Kidney epithelial cell (primary cell): ENCODE results near the gene MID1IP1. TPM values are rescaled to one million over a fixed set of nuclear protein-coding genes. Genes with fewer than 3 reads are reported as not detected.

Source experiments
- DNase-seq: peaks from one replicate; pipeline ENCODE4 v3.0.0-alpha.2; 2010; ENCODE audit warnings: low read depth
- H3K27me3 ChIP-seq: 2 replicates; pipeline ENCODE4 v1.6.0; 2011; ENCODE audit warnings: low read length; ENCODE audit not compliant: control insufficient read depth, insufficient read depth
- H3K36me3 ChIP-seq: 2 replicates; pipeline ENCODE4 v1.5.1; 2011; ENCODE audit warnings: low read length; ENCODE audit not compliant: control insufficient read depth, insufficient read depth
- H3K4me3 ChIP-seq: 2 replicates; pipeline ENCODE4 v1.5.1; 2011; ENCODE audit warnings: low read depth, mild to moderate bottlenecking, control low read depth, low read length
- total RNA-seq: library from RNA; depleted of rRNA; stranded (reverse); fragments of >200 nt; gene quantifications from 2 replicates; pipeline ENCODE4 v1.2.3, GENCODE V29; 2015
- TF ChIP-seq, protein P1 (sequence below): IDR thresholded peaks from 2 replicates; pipeline ENCODE4 v1.5.1; 2011; ENCODE audit warnings: mild to moderate bottlenecking, moderate library complexity, low read length, control low read depth, inconsistent platforms; ENCODE audit not compliant: insufficient read depth, poor library complexity, severe bottlenecking

The MID1IP1 gene
- total RNA-seq, 1 donor from 2014 or later = 63.5 TPM

DNA sequence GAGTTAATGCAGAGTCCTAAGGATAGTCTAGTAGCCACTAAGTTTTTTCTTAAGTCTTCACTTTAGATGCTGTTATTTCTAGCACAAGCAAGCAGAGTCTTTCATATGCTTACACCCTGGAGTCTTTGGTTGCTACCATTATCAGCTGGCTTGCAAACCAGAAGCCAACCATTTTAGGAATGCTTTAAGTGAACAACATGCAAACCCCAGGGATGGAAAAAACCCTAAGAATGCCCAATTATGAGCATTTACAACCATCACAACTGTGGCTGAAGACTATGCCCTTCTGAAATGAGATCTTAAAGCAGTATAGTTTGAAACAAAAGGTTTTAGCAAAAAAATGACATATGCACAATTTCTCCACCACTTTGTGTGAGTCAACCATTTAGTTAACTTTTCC, 6.6 kb downstream of the MID1IP1 start:
- DNase-seq = no peak
- H3K4me3 ChIP-seq = no peak overlapping the region
- TF ChIP-seq, protein P1, sequence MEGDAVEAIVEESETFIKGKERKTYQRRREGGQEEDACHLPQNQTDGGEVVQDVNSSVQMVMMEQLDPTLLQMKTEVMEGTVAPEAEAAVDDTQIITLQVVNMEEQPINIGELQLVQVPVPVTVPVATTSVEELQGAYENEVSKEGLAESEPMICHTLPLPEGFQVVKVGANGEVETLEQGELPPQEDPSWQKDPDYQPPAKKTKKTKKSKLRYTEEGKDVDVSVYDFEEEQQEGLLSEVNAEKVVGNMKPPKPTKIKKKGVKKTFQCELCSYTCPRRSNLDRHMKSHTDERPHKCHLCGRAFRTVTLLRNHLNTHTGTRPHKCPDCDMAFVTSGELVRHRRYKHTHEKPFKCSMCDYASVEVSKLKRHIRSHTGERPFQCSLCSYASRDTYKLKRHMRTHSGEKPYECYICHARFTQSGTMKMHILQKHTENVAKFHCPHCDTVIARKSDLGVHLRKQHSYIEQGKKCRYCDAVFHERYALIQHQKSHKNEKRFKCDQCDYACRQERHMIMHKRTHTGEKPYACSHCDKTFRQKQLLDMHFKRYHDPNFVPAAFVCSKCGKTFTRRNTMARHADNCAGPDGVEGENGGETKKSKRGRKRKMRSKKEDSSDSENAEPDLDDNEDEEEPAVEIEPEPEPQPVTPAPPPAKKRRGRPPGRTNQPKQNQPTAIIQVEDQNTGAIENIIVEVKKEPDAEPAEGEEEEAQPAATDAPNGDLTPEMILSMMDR = no peak
- no peaks in the 10 kb centered on the region for H3K27me3 ChIP-seq
- H3K36me3 ChIP-seq = no peaks in the 10 kb centered on the region

DNA sequence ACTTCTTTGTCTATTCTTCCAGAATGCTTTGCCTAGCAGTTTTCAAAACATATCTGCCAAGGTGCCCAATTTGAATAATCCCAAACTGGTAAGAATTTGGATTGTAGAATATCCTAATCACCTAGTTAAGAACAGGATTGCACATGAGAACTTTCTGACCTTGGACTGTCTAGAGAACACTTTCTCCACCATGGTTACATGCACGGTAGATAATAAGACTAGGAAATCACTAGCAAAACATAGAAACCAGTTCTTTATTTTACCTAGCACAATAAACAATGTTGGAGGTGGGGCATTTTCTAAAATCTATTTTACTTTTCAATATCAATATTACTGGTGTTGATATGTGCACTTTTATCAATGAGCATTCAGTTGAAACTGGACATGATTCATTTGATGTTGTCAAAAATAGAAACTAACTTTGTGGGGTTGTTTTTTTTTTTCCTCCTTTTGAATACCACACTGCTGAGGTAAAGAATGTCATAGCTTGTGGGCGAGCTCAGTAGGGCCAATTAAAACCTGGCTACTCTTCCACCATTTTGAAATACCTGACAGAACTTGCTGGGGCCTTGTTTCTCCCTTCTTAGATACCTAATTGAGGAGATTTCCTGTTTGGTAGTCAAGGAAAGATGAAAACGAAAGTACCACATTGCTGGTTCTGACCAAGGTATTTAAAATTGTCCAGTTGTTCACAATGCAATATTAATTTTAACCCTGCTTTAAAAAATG, 10.4 kb downstream of the MID1IP1 start:
- TF ChIP-seq, protein P1 = no peak
- no peaks in the 10 kb centered on the region for H3K36me3 ChIP-seq
- no peaks in the 10 kb centered on the region for H3K27me3 ChIP-seq
- no peak for DNase-seq
- H3K4me3 ChIP-seq = no peak overlapping the region

DNA sequence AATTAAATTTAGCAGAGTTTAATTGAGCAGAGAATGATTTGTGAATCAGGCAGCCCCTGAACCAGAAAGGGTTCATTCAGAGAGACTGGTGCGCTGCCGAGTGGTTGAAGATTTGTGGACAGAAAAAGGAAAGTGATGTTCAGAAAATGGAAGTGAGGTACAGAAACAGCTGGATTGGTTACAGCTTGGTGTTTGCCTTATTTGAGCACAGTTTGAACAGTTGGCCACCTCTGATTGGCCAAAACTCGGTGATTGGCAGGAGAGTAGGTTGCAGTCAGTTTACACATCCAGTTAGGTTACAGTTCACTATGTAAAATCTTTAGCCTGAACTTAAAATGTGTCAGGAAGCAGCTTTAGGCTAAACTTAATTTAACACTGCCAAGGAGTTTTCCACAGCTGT, 14.9 kb downstream of the MID1IP1 start:
- Histone ChIP-seq H3K36me3 (no peaks in the 10 kb centered on the region), H3K4me3 (no peak overlapping the region), H3K27me3 (no peaks in the 10 kb centered on the region)
- TF ChIP-seq, protein P1 = no peak
- DNase-seq = no peak

DNA sequence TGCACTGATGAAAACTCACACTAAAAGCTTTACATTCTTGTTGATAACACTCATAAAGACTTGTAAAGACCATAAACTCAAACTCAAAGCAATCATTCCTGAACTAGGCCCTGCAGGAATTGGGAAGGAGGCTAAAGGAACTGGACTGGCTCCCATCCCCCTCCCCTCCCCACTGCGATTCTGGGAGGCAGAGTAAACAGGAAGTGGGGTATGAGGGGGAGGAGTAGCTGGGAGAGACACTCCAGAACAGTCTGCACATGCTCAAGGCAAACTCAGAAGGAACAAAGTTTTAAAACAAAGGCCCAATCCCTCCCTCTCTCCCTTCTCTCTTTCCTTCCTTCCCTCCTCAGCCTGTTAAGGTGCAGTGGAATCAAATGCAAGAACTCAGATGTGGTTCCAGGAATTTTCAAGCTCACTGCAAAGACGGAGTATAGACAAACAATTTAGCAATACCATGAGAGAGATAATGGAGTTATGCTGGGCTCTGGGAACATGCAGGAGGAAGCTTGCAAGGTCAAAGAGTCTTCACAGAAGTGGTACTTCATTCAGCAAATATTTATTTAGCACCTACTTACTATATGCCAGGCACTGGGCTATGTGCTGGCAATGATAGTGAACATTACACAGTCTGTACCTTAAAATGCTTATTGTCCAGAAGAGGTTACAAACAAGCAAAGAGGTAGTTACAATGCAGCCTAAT, 15.9 kb downstream of the MID1IP1 start:
- no peak for DNase-seq
- no peak overlapping the region for H3K4me3 ChIP-seq
- no peaks in the 10 kb centered on the region for H3K36me3 ChIP-seq
- TF ChIP-seq, protein P1 = no peak
- H3K27me3 ChIP-seq = no peaks in the 10 kb centered on the region

DNA sequence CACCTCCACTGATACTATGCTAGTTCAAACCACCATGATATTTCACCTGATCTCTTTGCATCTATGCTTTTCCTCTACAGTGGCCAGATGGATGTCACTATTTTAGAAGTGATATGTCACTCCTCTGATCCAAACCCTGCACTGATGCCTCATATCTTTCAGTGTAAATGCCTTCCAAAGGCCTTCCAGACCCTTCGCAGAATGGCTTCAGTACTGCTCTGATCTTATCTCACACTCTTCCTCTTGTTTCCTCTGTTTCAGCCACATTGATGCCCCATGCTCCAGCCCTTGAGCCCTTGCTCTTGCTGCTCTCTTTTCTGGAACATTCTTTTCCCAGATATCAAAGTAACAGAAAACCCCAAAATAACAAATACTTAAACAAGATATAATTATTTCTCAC, 17.9 kb downstream of the MID1IP1 start:
- no peaks in the 10 kb centered on the region for H3K27me3 ChIP-seq
- H3K36me3 ChIP-seq = no peaks in the 10 kb centered on the region
- no peak overlapping the region for H3K4me3 ChIP-seq
- TF ChIP-seq, protein P1 = no peak
- no peak for DNase-seq
